Stimulated activated CD4-positive, alpha-beta T cell treated with anti-CD3 and anti-CD28 coated beads, Interleukin-2, amount 100 ng/mL, for 48 hours (primary cell): Measurements from ENCODE around the gene GCHFR.

Source experiments
- DNase-seq, 2 donors: peaks; one replicate each; pipeline ENCODE4 v3.0.0-alpha.2; 2020

The GCHFR gene

DNA sequence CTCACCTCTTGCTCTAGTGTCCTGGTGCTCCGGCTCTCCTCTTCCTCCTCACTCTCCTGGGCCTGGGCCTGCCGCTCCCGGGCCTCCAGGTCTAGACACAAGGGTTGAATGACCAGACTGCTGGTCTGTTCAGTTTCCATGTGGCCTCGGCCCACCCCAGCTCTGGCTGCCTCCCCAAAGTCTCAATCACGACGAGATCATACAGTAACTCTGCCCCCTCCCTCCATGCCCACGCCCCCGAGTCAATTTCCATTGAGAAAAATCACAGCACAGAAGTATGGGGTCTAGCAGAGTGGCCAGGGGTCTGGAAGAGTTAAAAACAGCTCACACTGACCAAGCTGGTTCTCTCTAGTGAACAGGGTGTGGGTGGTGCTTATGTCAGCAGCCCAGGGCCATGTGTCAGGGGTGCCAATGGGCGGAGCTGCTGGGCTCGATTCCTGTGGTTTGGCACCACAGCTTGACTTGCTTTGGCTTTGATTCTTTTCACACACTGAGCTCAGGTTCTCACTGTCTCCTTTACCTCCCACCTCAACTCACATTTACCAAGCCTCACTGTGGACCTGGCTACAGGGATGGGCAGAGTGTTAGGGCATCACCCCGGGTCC lies 12.8 kb downstream of the GCHFR start:
- no peak for DNase-seq

DNA sequence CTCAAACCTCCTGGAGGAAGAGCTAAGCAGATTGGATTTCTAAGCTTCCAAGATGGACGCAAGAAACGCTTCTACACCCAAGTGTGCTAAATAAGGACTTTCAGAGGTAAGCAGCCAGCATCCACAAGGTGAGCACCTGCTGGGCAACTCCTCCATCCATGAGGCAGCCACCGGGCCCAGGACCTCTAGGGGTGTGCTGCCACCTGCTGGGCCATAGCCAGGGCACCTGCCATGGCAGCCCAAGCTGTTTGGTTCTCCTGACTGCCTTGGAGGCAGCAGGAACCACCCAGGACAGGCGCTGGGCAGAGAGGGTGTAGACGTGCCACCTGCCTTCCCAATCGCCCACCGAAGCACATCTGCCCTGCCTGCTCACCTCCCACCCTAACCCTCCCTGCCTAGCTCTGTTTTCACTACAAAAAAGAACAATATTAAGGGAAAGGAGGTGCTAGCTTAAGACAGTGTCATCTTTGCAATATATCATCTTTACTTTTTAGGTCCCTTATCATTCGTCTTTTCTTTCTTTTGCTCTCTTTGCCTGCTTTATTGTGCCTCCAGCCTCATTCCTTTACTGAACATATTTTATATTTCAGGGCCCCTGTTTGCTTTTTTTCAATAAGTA lies 18.9 kb downstream of the GCHFR start:
- peak; percentile 67 to 74 for DNase-seq

DNA sequence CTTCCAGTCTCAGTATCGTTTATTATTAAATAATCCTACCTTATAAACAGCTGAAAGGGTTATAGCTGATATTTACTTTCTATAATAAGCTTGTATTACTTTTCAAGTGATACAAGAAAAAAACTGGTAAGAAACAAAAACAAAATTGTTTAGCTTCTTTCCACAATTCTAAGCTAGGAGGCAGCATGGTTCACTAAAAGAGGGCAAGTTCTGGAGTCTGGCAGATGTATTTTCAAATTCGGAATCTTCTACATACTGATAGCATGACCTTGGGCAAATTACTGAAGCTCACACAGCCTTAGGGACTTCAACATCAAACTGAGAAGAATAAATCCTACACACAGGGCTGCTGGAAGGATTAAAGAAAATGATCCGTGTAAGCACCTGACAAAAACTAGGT lies 21.3 kb downstream of the GCHFR start:
- no peak for DNase-seq

DNA sequence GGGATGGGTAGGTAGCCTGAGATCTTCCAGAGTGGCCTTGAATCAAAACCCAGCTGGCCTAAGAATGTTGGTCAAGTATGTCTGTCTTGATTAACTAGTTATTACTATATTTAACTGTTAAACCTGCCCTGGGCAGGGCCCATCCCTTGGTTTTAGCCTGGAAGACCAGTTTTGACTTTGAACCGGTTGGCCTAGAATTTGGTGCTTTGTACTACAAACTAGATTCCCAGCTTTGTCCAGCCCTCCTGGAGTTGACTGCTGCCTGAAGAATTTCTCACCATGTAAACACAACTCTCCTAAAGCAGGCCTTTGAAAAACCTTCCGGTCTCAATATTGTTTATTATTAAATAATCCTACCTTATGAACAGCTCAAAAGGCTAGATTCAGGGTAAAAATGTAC lies 21.9 kb downstream of the GCHFR start:
- no peak for DNase-seq

DNA sequence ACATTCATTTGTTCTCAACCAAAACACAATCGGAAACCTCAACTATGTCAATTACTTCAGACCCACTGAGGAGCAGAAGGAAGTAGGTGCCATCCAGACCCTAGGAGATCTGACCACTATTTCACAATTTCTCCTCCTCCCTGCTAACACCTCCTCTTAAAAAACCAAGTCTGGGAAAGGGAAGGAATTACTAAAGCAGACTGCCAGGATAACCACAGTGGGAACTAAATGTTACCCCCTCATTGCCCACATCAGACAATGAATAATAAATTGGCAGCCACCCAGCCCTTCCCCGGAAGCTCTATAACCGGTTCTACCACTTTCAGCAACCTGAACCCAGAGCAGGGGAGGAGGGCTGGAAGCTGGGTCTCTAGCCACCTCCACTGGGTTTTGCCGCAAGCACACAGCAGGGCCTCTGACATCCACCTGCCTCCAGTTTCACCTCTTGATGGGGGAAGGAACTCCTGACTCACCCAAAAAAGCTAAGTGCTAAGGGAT lies 23.5 kb downstream of the GCHFR start:
- DNase-seq, result peak; percentile 28 to 49

DNA sequence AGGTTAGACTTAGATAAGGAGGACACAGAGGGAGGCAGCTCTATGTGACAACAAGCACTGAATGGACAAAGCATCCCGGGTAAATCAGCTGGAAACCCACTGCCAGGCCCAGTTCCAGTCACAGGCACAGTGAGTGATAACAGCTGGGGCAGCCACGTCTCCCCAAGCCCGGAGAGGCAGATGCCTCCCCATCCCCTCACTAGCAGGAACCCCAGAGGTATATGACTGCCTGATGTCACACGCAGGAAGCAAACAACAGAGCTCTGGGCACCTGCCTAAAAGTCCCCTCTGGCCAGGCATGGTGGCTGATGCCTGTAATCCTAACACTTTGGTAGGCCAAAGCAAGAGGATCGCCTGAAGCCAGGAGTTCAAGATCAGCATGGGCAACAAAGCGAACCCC lies 24.1 kb downstream of the GCHFR start:
- no peak for DNase-seq

DNA sequence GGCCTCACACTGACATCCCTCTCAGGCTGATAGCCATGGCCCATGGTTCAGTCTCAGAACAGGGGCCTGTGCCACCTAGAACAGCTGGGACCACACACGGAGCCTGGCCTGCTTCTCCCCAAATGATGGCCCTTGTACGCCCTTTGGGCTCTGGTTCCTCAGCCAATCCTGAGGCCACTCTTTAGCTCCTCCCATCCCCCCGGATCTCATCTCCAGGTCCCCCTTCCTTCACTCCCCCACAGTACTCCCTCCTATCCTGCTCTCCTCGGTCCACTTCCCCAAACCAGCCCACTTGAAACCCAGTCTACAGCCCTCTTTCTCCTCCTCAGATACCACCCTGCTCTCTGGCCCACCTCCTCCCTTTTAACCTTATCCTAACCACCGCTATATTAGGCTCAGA lies 25.3 kb downstream of the GCHFR start:
- DNase-seq, result no peak

DNA sequence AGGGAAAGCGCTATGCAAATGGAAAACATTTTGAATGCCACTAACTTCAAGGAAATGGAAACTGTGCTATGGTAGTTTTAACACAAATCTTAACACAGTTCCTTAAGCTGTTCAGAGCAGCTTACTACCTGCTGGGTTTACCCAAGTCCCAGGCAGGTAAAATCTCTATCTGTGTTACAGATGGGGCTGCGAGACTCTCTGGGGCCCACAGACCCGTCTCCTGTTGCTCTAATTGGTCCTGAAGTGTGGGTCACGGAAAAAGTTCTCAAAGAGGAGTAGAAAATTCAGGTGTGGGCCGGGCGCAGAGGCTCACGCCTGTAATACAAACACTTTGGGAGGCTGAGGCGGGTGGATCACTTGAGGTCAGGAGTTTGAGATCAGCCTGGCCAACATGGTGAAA lies 26.1 kb downstream of the GCHFR start:
- DNase-seq, result no peak

DNA sequence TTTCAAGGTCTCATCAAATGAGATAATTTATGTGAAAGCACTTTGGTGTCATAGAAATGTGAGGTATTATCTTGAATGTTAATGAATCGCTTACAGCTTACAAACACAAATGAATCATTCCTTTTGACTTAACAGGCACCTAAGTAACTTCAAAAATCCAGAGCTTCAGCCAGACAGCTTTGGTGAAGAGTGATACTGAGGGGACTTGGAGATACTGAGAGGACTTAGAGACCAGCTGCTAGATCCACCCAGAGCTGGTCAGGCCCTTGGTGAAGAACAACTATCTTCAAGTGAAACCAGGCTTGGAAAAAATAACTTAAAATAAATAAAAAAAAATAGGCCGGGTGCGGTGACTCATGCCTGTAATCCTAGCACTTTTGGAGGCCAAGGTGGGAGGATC lies 26.9 kb downstream of the GCHFR start:
- DNase-seq, result no peak

DNA sequence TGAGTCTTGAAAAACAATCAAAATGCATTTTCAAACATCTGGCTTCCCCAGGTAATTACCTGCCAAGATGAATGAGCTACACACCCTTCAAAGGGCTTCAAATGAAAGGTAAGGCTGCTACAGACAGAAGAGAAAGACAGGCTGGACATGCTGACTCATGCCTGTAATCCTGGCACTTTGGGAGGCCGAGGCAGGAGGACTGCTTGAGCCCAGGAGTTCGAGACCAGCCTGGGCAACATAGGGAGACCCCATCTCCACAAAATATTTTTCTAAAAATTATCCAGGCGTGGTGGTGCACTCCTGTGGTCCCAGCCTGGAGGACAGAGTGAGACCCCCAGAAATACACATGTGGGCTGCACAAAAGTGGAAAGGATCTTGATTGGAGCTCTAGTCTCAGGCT lies 28.5 kb downstream of the GCHFR start:
- DNase-seq, result no peak

DNA sequence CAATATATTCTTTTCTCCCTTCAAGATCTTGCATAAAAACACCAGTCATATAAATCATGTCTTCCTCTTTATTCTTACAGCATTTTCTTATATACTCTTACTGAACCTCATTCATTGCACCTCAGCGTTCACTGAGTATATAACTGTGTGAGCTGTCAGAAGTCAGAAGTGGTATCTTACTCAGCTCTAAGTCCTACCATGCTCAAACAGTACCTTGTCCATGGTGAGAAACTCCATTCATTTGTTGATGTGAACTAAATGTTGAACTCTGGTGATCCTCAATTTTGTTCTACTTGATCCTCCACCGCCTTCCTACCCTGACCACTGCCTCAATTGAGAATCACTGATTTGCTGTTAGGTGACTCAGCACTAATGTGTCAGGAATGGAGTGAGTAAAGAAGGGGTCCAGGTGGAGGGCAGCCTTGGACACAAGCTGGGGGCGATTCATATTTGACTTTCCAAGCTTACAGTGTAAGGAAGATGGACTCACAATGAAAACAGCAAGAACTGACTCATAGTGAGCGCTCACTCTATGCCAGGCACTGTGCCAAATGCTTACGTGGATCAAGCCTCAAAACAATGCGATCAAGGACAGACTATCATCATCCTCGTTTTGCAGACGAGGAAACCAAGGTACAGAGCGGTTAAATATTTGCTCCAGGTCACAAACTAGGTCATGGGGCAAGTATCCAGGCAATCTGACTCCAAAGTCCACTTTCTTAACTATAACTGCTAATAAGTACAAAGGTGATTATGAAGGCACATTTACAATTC lies 29.5 kb downstream of the GCHFR start:
- DNase-seq, result peak; percentile 23 to 36

DNA sequence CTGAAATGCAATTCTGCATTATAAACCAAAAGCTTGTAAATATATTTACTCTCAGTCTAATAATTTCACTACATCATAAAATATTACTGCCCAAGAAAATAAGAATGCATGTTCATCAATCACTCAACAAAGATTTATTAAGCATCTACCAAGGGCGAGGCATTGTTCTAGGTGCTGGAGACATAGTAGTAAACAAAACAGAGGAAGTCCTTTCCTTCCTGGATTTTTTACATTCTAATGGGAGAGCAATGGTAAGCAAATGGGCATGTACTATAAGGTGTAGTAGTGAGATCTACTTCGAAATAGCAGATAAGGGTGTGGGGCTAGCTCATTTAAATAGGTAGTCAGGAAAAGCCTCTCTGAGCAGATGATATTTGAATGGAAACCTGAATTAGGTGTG lies 32.2 kb downstream of the GCHFR start:
- DNase-seq, result no peak

DNA sequence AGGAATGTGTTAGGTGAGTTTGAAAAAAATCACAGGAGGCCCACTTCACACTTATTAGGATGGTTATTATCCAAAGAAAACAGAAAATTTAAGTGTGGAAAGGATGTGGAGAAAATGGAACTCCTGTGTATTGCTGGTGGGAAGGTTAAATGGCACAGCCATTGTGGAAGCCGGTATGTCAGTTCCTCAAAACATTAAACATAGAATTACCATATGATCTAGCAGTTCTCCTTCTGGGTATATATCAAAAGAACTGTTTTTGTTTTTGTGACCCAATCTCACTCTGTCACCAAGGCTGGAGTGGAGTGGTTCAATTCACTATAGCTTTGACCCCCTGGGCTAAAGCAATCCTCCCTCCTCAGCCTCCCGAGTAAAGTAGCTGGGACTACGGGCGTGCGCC lies 32.6 kb downstream of the GCHFR start:
- no peak for DNase-seq

DNA sequence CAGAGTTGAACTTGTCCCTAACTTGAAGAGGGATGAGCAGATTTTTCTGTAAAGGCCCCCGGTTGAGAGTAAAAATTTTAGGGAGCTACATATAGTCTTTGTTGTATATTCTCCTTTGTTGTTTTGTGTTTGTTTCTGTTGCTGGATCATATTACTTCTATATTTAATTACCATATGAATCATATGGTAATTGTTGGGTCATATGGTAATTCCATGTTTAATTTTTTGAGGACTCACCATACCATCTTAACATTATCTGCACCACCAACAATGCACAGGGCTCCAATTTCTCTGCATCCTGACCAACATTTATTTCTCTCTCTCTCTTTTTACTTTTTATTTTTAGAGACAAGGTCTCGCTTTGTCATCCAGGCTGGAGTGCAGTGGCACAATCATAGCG lies 35.7 kb downstream of the GCHFR start:
- no peak for DNase-seq

DNA sequence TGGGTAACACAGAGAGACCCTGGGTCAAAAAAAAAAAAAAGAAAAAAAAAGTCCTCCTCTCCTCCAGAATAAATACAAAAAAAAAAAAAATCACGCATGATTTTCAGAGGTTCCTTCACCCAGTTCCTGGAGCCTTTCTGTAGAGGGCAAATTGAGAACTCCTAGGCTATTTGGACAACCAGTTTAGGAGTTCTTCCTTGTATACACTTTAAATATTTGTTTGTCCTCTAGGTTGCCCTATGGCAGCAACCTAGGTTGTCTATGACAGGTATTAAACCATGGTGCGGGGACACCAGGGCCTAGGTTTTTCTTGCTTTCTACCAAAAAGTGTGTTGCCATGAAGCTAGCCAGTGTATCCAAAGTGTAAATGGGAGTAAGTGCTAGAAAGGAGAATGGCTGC lies 39.2 kb downstream of the GCHFR start:
- no peak for DNase-seq

DNA sequence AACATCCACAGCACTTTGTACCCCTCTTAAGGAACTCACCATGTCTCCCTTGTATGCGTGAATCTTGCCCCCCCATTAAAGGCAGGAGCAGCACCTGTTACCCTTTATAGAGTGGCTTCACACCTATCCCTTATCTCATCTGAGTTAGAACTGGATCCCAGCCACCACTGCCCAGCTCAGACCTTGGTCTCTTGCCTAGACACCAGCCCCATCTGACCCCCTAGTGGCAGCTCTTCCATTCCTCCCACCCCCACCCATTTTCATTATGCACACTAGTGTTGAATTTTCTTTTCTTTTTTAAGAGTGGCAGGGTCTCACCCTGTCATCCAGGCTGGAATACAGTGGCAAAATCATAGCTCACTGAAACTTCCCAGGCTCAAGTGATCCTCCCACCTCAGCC lies 39.8 kb downstream of the GCHFR start:
- DNase-seq, result no peak

DNA sequence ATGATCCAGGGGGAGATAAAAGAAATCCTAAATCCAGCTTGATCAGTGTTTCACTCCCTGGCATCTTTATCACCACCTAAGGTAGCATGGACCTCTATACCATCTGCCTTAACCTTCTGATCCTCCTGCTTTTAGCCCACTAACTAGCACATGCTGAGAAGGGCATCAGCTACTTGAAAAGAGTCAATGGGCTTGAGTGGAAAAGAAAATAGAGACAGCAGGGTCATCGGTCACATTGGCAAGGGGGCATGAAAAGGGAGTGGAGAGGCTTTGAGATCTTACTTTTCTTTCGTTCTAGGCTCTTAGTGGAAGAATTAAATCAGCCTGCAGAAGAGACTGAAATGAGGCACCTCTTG lies 42.8 kb downstream of the GCHFR start:
- no peak for DNase-seq

DNA sequence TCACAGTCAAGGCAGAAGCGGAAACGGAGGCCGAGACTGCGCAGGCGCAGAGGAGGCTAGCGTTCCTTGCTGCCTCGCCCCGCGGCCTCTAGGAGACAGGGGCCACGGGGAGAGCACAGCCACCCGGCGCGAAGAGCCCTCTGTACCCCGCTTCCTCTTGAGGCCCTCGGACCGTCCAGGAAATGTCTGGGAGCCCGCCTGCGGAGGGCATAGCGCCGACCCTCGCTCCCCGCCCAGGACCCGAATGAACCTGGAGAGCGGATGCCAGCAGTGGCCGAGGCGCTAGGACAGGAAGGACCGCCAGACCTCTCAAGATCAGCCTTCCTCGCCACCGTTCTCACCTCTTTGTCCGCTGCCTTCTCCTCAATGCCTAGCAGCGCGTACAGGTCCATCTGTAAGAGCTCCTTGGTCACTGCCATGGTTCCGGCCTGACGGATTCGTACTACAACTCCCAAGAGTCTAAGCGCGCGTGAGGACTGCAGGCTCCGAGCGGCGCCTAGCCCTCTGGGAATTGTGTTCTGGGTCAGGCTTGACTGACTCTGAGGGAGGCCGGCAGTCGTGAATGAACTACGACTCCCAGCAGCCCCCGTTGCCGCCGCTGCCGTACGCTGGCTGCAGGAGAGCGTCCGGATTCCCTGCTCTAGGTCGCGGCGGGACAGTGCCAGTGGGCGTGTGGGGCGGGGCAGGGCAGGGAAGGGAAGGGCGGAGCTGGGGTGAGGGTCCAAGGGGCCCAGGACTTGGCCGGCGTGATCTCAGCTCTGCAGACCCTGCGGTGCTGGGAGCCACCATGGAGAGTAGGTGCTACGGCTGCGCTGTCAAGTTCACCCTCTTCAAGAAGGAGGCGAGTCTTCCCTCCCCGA lies 43.4 kb downstream of the GCHFR start, which contains the start of the genes DNAJC17 and ZFYVE19:
Gene DNAJC17 (minus strand): TSS at position 446 of the 860 bp plus-strand sequence. CDS start 27 bp downstream, at position 419.
Gene ZFYVE19 (plus strand): TSS at position 62 of the 860 bp plus-strand sequence. CDS start 501 bp downstream, at position 563.
- DNase-seq, result peak; percentile 95

DNA sequence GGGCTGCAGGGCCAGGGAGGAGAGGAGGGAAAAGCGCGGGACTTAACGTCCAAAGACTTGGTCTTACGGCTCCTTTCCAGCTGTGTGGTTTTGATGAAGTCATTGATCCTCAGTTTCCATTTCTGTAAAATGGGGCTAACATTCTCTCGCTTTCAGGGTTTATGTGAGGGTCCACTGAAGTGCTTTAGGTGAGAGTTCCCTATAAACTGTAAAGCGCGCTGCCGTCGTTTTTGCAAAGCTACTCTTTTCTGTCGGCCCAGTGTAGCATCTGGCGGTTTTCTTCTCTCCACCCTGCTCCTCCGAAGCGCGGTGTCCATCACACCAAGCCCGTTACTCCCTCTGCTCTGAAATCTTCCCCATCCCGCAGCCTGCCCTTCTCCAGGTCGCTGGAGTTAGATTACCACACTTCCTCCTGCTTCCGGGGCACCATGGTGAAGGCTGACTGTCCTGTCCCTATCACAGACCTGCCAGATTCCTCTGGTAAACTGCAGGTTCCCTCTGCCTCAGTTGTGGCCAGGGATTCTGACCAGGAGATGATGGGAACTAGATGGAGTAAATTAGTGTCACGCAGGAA lies 44.1 kb downstream of the GCHFR start:
- no peak for DNase-seq

DNA sequence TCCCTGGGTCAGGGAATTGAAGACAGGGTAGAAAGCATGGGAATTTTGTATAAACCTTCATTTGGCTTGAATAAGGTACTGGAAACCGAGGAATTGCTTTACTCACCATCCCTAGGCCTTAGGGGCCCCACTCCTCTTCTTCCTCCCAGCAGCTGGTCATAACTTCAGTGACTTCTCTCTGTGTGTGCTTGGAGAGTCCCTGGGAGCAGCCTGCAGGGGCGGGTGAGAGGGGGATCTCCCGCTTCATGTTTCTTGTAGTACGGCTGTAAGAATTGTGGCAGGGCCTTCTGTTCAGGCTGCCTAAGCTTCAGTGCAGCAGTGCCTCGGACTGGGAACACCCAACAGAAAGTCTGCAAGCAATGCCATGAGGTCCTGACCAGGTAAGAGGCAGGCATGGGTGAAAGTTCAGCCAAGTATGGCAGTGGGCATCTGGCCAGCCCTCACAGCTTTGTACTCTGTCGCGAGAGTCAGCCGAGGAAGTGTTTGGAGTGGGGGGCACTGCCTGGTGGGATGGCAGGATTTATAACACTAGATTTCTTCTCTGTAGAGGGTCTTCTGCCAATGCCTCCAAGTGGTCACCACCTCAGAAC lies 45.1 kb downstream of the GCHFR start:
- no peak for DNase-seq

DNA sequence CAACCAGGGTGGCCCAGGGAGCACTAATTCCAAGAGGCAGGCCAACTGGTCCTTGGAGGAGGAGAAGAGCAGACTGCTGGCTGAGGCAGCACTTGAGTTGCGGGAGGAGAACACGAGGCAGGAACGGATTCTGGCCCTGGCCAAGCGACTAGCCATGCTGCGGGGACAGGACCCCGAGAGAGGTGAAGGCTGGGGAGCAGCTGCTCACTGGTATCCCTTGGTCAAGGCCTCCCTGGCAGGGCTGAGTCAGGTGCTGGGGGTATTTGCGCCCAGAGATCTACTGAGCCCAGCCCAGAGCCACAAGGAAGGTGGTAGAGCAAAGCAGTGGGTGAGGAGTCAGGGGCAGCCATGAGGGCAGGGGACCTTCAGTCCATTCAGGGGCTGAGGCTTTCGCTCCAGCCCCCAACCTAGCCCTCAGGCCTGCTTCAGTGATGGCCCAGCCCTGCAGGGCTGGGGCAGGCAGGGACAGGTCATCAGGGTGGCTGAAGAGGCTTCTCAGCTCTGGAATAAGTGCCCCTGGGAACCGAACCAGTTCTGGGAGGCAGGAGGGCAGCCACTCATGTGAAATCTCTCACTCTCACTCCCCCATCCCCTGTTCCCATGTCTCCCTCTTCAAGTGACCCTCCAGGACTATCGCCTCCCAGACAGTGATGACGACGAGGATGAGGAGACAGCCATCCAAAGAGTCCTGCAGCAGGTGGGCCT lies 49.0 kb downstream of the GCHFR start:
- no peak for DNase-seq
